Colonic mucosa (tissue), 4 donors: Measurements from ENCODE around the gene GNG13. TPM values are rescaled to one million over a fixed set of nuclear protein-coding genes. Genes with fewer than 3 reads are reported as not detected.

Source experiments
- DNase-seq: peaks from one replicate; pipeline ENCODE4 v3.0.0-alpha.2; 2020
- H3K27ac ChIP-seq: fragments of 200-600 bp; one replicate; pipeline ENCODE4 v1.8.0; 2021
- H3K27me3 ChIP-seq: fragments of 200-600 bp; one replicate; pipeline ENCODE4 v1.8.0; 2021
- H3K36me3 ChIP-seq: fragments of 200-600 bp; one replicate; pipeline ENCODE4 v1.8.0; 2021
- H3K4me1 ChIP-seq: fragments of 200-600 bp; one replicate; pipeline ENCODE4 v1.8.0; 2021; ENCODE audit warnings: mild to moderate bottlenecking
- H3K4me3 ChIP-seq: fragments of 200-600 bp; one replicate; pipeline ENCODE4 v1.8.0; 2021
- H3K9ac ChIP-seq, 2 donors: one replicate each; pipeline ENCODE4 v1.7.0; 2013; ENCODE audit warnings: control low read depth in 2 of 2, low read depth in 2 of 2, low read length in 2 of 2
- H3K9me3 ChIP-seq: fragments of 200-600 bp; one replicate; pipeline ENCODE4 v1.8.0; 2021
- CTCF ChIP-seq: fragments of 200-600 bp; IDR thresholded peaks from one replicate; pipeline ENCODE4 v1.8.0; 2022; ENCODE audit warnings: antibody characterized with exemption, mild to moderate bottlenecking
- intact Hi-C: fragments of 100-400 bp; cut with DNase I; formaldehyde crosslinking; loops from one replicate; pipeline ENCODE4 v1.14.1; 2022
- total RNA-seq, 2 donors: library from RNA; stranded (reverse); fragmentation: NEBNext Ultra II Directional in 1 of 2; extraction: Animal tissue kit (Norgen Biotek cat#: 25700) in 1 of 2; gene quantifications; one replicate each; pipeline ENCODE4 v1.2.1, GENCODE V29; 2021
- donor health status: healthy.
- donor health status: DM: no; HTN: no; CAD: no.
- donor health status: DM: no; HTN: no; CAD: no.

Gene GNG13
- total RNA-seq, 2 donors from 2014 or later: 0.24 TPM; not detected in 1

- DNase-seq: no peak
- intact Hi-C loops: no loop called here
- Histone ChIP-seq H3K27ac (no peak overlapping the region), H3K36me3 (peaks cover 4% of the 10 kb centered on the region), H3K9me3 (no peaks in the 10 kb centered on the region), H3K9ac (peak overlapping the region; percentile 46 to 72), H3K4me3 (peak overlapping the region; percentile 87), H3K27me3 (no peaks in the 10 kb centered on the region), H3K4me1 (peaks cover 15% of the 10 kb centered on the region)
- TF ChIP-seq CTCF: no peak
Observed at GRCh38 chr16:789191-789850, 11.2 kb downstream of the GNG13 start.

DNA sequence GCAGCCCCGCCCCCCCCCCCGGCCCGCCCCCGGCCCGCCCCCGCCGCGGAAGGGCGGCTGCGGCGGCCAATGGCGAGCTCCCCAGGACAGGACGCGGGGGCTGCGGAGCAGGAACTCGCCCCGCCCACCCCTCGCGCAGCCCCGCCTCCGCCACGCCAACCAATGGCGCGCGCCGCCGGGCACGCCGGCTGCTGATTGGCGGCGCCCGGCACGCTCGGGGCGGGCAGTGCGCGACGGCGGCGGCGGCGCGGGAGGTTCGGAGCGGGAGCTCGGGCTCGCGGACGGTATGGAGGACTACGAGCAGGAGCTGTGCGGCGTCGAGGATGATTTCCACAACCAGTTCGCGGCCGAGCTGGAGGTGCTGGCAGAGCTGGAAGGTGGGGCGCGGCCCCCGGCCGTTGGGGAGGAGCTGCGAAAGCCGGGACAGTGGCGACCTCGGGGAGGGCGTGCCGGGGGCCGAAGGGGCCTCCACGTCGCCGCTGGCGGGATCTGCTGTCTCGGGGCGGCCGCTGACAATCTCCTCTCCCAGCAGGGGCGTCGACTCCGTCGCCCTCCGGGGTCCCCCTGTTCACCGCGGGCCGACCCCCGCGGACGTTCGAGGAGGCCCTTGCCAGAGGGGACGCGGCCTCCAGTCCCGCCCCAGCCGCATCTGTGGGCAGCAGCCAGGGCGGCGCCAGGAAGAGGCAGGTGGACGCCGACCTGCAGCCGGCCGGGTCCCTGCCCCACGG, 12.0 kb downstream of the GNG13 start, which contains the start of gene CHTF18:
CHTF18 (plus strand) TSS at position 222 of the 728 bp plus-strand sequence; CDS start at position 287, 65 bp downstream.
- intact Hi-C loops: no loop called here
- Histone ChIP-seq H3K36me3 (peaks cover 4% of the 10 kb centered on the region), H3K27ac (no peak within 1 kb of the TSS), H3K4me3 (peak within 1 kb of the TSS; percentile 100), H3K27me3 (no peaks in the 10 kb centered on the region), H3K4me1 (peaks cover 15% of the 10 kb centered on the region), H3K9ac (peak within 1 kb of the TSS; percentile 91 to 92), H3K9me3 (no peaks in the 10 kb centered on the region)
- DNase-seq: peak; percentile 91
- TF ChIP-seq CTCF: no peak

DNA sequence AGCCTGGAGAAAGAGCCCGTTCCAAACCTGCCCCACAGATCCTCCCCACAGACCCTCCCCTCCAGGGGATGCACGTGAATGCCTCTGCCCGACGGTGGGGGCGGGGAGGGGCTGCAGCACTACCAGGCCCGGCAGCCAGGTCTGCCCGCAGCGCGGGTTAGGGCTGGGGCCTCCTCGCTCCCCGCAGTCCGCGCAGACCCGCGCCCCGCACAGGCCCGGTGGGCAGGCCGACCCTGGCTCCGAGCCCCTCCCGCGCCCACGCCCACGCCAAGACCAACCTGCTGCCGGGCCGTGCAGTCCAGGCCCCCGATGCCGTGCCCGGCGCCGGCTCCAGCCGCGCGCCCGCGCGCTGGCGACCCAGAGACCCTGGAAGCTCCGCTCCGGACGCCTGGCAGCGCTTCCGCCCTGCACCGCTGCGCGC, 12.5 kb downstream of the GNG13 start, which contains the start of gene RPUSD1:
RPUSD1 (minus strand) TSS at position 404 of the 421 bp plus-strand sequence. CDS start 644 bp downstream, outside the sequence.
- intact Hi-C loops: loop anchor here (2.0 kb wide), 1 partner anchor 75 kb away; no protein-coding TSS in a partner anchor
- H3K4me1 ChIP-seq: peaks cover 15% of the 10 kb centered on the region

DNA sequence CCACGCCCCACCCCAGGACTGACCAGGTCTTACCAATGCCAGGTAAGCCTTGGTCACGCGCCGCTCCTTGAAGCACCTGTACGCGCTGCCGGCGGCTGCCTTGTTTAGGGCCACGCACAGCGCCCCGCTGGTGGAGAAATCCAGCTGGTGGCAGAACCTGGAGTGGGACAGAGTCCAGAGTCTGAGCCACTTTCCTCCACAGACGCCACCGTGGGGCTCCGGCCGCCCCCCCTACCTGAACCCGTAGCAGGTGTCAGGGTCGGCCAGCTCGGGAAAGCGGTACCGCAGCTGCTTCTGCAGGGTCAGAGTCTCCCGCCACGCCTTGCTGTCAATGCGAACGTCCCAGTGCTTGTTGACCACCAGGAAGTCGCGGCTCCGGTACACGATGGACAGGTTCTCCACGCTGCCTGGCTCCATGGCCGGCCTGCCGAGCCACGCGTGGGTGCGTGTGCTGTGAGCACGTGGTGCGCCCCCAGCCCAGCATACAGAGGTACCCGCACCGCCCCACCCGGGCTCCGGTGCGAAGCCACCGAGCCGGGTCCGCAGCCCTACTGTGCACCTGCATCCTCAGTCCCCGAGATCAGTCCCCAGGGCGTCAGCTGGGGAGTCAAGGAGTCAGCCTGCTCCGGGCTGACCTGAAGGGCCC, 13.1 kb downstream of the GNG13 start:
- H3K4me3 ChIP-seq: peak overlapping the region; percentile 100
- peak overlapping the region; percentile 91 to 92 for H3K9ac ChIP-seq
- no peak for TF ChIP-seq CTCF
- peaks cover 15% of the 10 kb centered on the region for H3K4me1 ChIP-seq
- intact Hi-C loops: loop anchor here (2.0 kb wide), 1 partner anchor 75 kb away; no protein-coding TSS in a partner anchor
- DNase-seq: no peak
- H3K27ac ChIP-seq: no peak overlapping the region
- H3K27me3 ChIP-seq: peaks cover 9% of the 10 kb centered on the region
- peaks cover 4% of the 10 kb centered on the region for H3K36me3 ChIP-seq
- H3K9me3 ChIP-seq: no peaks in the 10 kb centered on the region

More for the DNA sequence above, 12.5 kb downstream of the GNG13 start, which contains the start of gene RPUSD1:
- DNase-seq: no peak
- Histone ChIP-seq H3K27me3 (peaks cover 4% of the 10 kb centered on the region), H3K36me3 (peaks cover 4% of the 10 kb centered on the region), H3K4me3 (peak within 1 kb of the TSS; percentile 100), H3K9me3 (no peaks in the 10 kb centered on the region), H3K27ac (no peak within 1 kb of the TSS), H3K9ac (peak within 1 kb of the TSS; percentile 91 to 92)
- no peak for TF ChIP-seq CTCF
